ENCODE measurements around the gene ADCY6.

Gene ADCY6

GRCh38 chr12:48788854-48789775 is at the start of gene ADCY6:
Gene ADCY6 (minus strand): TSS chr12:48789089. CDS start chr12:48783434, 5,655 bp downstream.
- peak within 1 kb of the TSS; percentile 95 for H3K4me3 Mint-ChIP-seq
- no peaks in the 10 kb centered on the region for H3K9me3 Mint-ChIP-seq
- H3K4me1 Mint-ChIP-seq: peaks cover 45% of the 10 kb centered on the region
- DNase-seq: peak; percentile 81
- H3K27me3 Mint-ChIP-seq (ENCODE audit: low read depth, poor library complexity): peaks cover 12% of the 10 kb centered on the region
- no peak within 1 kb of the TSS for H3K27ac Mint-ChIP-seq
- TF ChIP-seq CTCF (IDR thresholded peaks at IDR 0.05): no peak
- no peaks in the 10 kb centered on the region for H3K36me3 Mint-ChIP-seq (ENCODE audit: low read depth)

- Mint-ChIP-seq H3K36me3 (ENCODE audit: low read depth) (peaks cover 76% of the 10 kb centered on the region), H3K4me1 (no peaks in the 10 kb centered on the region), H3K9me3 (no peaks in the 10 kb centered on the region), H3K4me3 (no peak overlapping the region), H3K27ac (no peak overlapping the region), H3K27me3 (ENCODE audit: low read depth, poor library complexity) (no peaks in the 10 kb centered on the region)
- no peak for TF ChIP-seq CTCF (IDR thresholded peaks at IDR 0.05)
- DNase-seq: no peak
These were observed 49.2 kb upstream of the ADCY6 start for GRCh38 chr12:48838048-48838447.

- TF ChIP-seq CTCF (IDR thresholded peaks at IDR 0.05): no peak
- DNase-seq: no peak
- Mint-ChIP-seq H3K36me3 (ENCODE audit: low read depth) (peaks cover 57% of the 10 kb centered on the region), H3K27me3 (ENCODE audit: low read depth, poor library complexity) (no peaks in the 10 kb centered on the region), H3K4me3 (no peak overlapping the region), H3K9me3 (no peaks in the 10 kb centered on the region), H3K4me1 (no peaks in the 10 kb centered on the region), H3K27ac (no peak overlapping the region)
These were observed 43.6 kb upstream of the ADCY6 start for GRCh38 chr12:48832321-48833060.

GRCh38 chr12:48831257-48831656 is 42.4 kb upstream of the ADCY6 start:
- Mint-ChIP-seq H3K27me3 (ENCODE audit: low read depth, poor library complexity) (no peaks in the 10 kb centered on the region), H3K9me3 (no peaks in the 10 kb centered on the region), H3K36me3 (ENCODE audit: low read depth) (peaks cover 48% of the 10 kb centered on the region), H3K4me1 (no peaks in the 10 kb centered on the region), H3K27ac (peak overlapping the region; percentile 57), H3K4me3 (no peak overlapping the region)
- TF ChIP-seq CTCF (IDR thresholded peaks at IDR 0.05): no peak
- DNase-seq: no peak

- Mint-ChIP-seq H3K27me3 (ENCODE audit: low read depth, poor library complexity) (no peaks in the 10 kb centered on the region), H3K4me1 (no peaks in the 10 kb centered on the region), H3K36me3 (ENCODE audit: low read depth) (peaks cover 55% of the 10 kb centered on the region), H3K4me3 (no peak overlapping the region), H3K9me3 (no peaks in the 10 kb centered on the region), H3K27ac (peak overlapping the region; percentile 94)
- no peak for TF ChIP-seq CTCF (IDR thresholded peaks at IDR 0.05)
- no peak for DNase-seq
These were observed 40.1 kb upstream of the ADCY6 start for GRCh38 chr12:48828841-48829575.

Data from nephron progenitor cell (in vitro differentiated cells).